GM12878 (cell line): Measurements from ENCODE around the gene CYP2S1. TPM values are rescaled to one million over a fixed set of nuclear protein-coding genes. Genes with fewer than 3 reads are reported as not detected.

Source experiments
- ATAC-seq: fragments of 200-7000 bp; cut with Tn5 transposase; 3 replicates; pipeline ENCODE4 v1.9.1; 2020; ENCODE audit warnings: mild to moderate bottlenecking, moderate library complexity
- BruUV-seq: library from RNA; stranded (reverse); fragments of 400-500 nt; replicated peaks from 2 replicates; lab custom pipeline; 2021; lab: Mats Ljungman, UMichigan
- CTCF ChIA-PET: fragments of 300-600 bp; sonication (Branson Sonifier 250); formaldehyde crosslinking; extraction: SDS; loops from one replicate; lab custom pipeline; 2021; ENCODE audit warnings: inconsistent platforms; lab: Yijun Ruan, JAX
- POLR2A ChIA-PET: fragments of 350-600 bp; formaldehyde crosslinking; extraction: SDS; loops from one replicate; lab custom pipeline; 2021; ENCODE audit warnings: inconsistent platforms; lab: Charles Lee
- RAD21 ChIA-PET: fragments of 300-600 bp; sonication (Branson Sonifier 250); formaldehyde crosslinking; loops from one replicate; lab custom pipeline; 2023; ENCODE audit warnings: antibody characterized with exemption; ENCODE audit not compliant: unreplicated experiment; lab: Charles Lee
- SMC1A ChIA-PET: fragments of 300-600 bp; sonication (Branson Sonifier 250); formaldehyde crosslinking; loops from one replicate; lab custom pipeline; 2023; ENCODE audit not compliant: unreplicated experiment, uncharacterized antibody; lab: Charles Lee
- DNase-seq: peaks from one replicate; pipeline ENCODE4 v3.0.0-alpha.2; 2011; ENCODE audit warnings: low read depth, low spot score
- FAIRE-seq: peaks from 3 replicates; lab custom pipeline; 2011; peaks lifted over from hg19 to GRCh38; lab: Jason Lieb, UNC
- H2AFZ ChIP-seq: 2 replicates; pipeline ENCODE4 v1.6.0; 2011; ENCODE audit warnings: low read depth, low read length, control low read depth; ENCODE audit not compliant: control insufficient read depth
- H3K27ac ChIP-seq: 2 replicates; pipeline ENCODE4 v1.5.1; 2011; ENCODE audit warnings: control low read depth; ENCODE audit not compliant: control insufficient read depth, insufficient read depth
- H3K27me3 ChIP-seq, 2 experiments: replicated peaks in 1 of 2; 2 replicates each; pipeline versions ENCODE4 v1.6.0 to v1.6.1; 2011; ENCODE audit warnings: low read length in 1 of 2; ENCODE audit not compliant: control insufficient read depth in 2 of 2, insufficient read depth in 2 of 2
- H3K36me3 ChIP-seq, 2 experiments: 2 replicates each; pipeline ENCODE4 v1.5.1; 2011; ENCODE audit warnings: low read length in 1 of 2; ENCODE audit not compliant: control insufficient read depth in 2 of 2, insufficient read depth in 2 of 2
- H3K4me1 ChIP-seq: 2 replicates; pipeline ENCODE4 v1.6.1; 2011; ENCODE audit warnings: mild to moderate bottlenecking, low read length, moderate library complexity, mixed read lengths; ENCODE audit not compliant: control insufficient read depth, insufficient read depth
- H3K4me2 ChIP-seq: 2 replicates; pipeline ENCODE4 v1.6.0; 2011; ENCODE audit warnings: control low read depth; ENCODE audit not compliant: control insufficient read depth, insufficient read depth
- H3K4me3 ChIP-seq: fragments of 200-600 bp; sonication (generic); 2 replicates; pipeline ENCODE4 v1.5.1; 2016
- H3K79me2 ChIP-seq: 2 replicates; pipeline ENCODE4 v1.6.0; 2011; ENCODE audit warnings: low read length; ENCODE audit not compliant: control insufficient read depth, insufficient read depth
- H3K9ac ChIP-seq: 2 replicates; pipeline ENCODE4 v1.8.0; 2011; ENCODE audit warnings: low read length, control low read depth, mixed read lengths; ENCODE audit not compliant: control insufficient read depth, insufficient read depth
- H3K9me3 ChIP-seq: replicated peaks from 3 replicates; pipeline ENCODE4 v1.5.1; 2011; ENCODE audit warnings: mild to moderate bottlenecking, low read length; ENCODE audit not compliant: control insufficient read depth, insufficient read depth
- H4K20me1 ChIP-seq: 2 replicates; pipeline ENCODE4 v1.6.0; 2011; ENCODE audit not compliant: control insufficient read depth, insufficient read depth
- BCL11A ChIP-seq: IDR thresholded peaks from 2 replicates; pipeline ENCODE4 v1.6.1; 2011; ENCODE audit warnings: low read depth, low read length
- BRCA1 ChIP-seq: IDR thresholded peaks from 2 replicates; pipeline ENCODE4 v1.6.1; 2011; ENCODE audit warnings: low read depth, low read length, improper control_type of control experiment
- CHD2 ChIP-seq: IDR thresholded peaks from 2 replicates; pipeline ENCODE4 v1.6.1; 2011; ENCODE audit warnings: low read depth, low read length, improper control_type of control experiment, borderline replicate concordance
- HDGF ChIP-seq: fragments of 450-650 bp; IDR thresholded peaks from 2 replicates; pipeline ENCODE4 v1.6.1; 2016; ENCODE audit warnings: antibody characterized with exemption
- MEF2A ChIP-seq: IDR thresholded peaks from 2 replicates; pipeline ENCODE4 v1.6.1; 2011; ENCODE audit warnings: low read depth, mild to moderate bottlenecking, low read length, moderate library complexity; ENCODE audit not compliant: insufficient read depth
- MTA2 ChIP-seq: fragments of 450-650 bp; IDR thresholded peaks from 2 replicates; pipeline ENCODE4 v1.6.1; 2016; ENCODE audit warnings: low read depth, mild to moderate bottlenecking, moderate library complexity
- NFYA ChIP-seq: IDR thresholded peaks from 2 replicates; pipeline ENCODE4 v1.6.1; 2011; ENCODE audit warnings: low read depth, mild to moderate bottlenecking, low read length, improper control_type of control experiment, borderline replicate concordance
- NR2C1 ChIP-seq: fragments of 450-650 bp; IDR thresholded peaks from 2 replicates; pipeline ENCODE4 v1.6.1; 2017; ENCODE audit warnings: antibody characterized with exemption, mild to moderate bottlenecking, moderate library complexity
- SREBF1 ChIP-seq: IDR thresholded peaks from 2 replicates; pipeline ENCODE4 v1.6.1; 2012; ENCODE audit warnings: mild to moderate bottlenecking, low read length
- SUPT20H ChIP-seq: IDR thresholded peaks from 2 replicates; pipeline ENCODE4 v1.6.1; 2011; ENCODE audit warnings: low read depth, mild to moderate bottlenecking, low read length, moderate library complexity, borderline replicate concordance; ENCODE audit not compliant: control insufficient read depth
- SUZ12 ChIP-seq: fragments of 200-600 bp; sonication (generic); IDR thresholded peaks from one replicate; pipeline ENCODE4 v1.6.1; 2018; ENCODE audit warnings: antibody characterized with exemption, mild to moderate bottlenecking; ENCODE audit not compliant: unreplicated experiment
- ZNF622 ChIP-seq: fragments of 450-650 bp; IDR thresholded peaks from 2 replicates; pipeline ENCODE4 v1.6.1; 2017; ENCODE audit warnings: mild to moderate bottlenecking, inconsistent platforms
- WGBS: methylation state at CpG from one replicate; pipeline ENCODE4 v1.1.6; 2016; ENCODE audit warnings: low lambda C conversion rate; ENCODE audit not compliant: insufficient replicate concordance, insufficient coverage; ENCODE audit errors: missing lambda C conversion rate; 5-methylcytosine and 5-hydroxymethylcytosine counted together
- in situ Hi-C: fragments of 300-500 bp; cut with MboI; formaldehyde crosslinking; loops from 9 replicates; pipeline ENCODE4 v1.14.3; 2018; ENCODE audit warnings: mixed read lengths
- intact Hi-C: fragments of 100-400 bp; cut with micrococcal nuclease; formaldehyde crosslinking; loops from one replicate; pipeline ENCODE4 v1.14.2; 2022; ENCODE audit not compliant: unreplicated experiment
- polyA plus RNA-seq, 11 experiments: library from polyadenylated mRNA; depleted of rRNA in 4 of 11; unstranded in 6 of 11; stranded (reverse) in 5 of 11; fragments of >200 nt; fragmentation: Nextera tagmentation in 4 of 11; fragmentation: Illumina TruSeq in 1 of 11; extraction: Ambion mirVana in 4 of 11; extraction: Trizol in 1 of 11; gene quantifications; 1 replicate in 1 of 11; 2 replicates in 10 of 11; pipeline versions ENCODE4 v1.2.1 to v1.2.3, GENCODE V29; 2011 to 2016; ENCODE audit warnings: inconsistent platforms in 2 of 11, missing spikeins in 2 of 11, low read depth in 1 of 11
- total RNA-seq, 4 experiments: library from RNA; depleted of rRNA in 3 of 4; stranded (reverse); fragments of >200 nt in 3 of 4; fragmentation: Illumina TruSeq in 1 of 4; extraction: Trizol in 1 of 4; gene quantifications; 2 replicates each; pipeline versions ENCODE4 v1.2.1 to v1.2.3, GENCODE V29; 2013 to 2021

CYP2S1 gene
- total and polyA plus RNA-seq, 10 of the 15 experiments (the other 5 are each of a cell fraction or from before 2014, with no cell fraction given), result 0.03 to 0.28 (median 0.12) TPM; not detected in 2

GRCh38 chr19:41224632-41225031, 31.6 kb downstream of the CYP2S1 start:
- FAIRE-seq (no peak), DNase-seq (no peak), ATAC-seq (no peak)
- H3K9ac ChIP-seq, result no peak overlapping the region
- H3K27ac ChIP-seq, result no peak overlapping the region
- H3K4me1 ChIP-seq, result no peaks in the 10 kb centered on the region
- ChIA-PET CTCF (interaction anchor here (1.2 kb wide), 1 partner anchor 38 kb away, joined by 5 read pairs; no protein-coding TSS in a partner anchor), RAD21 (no interaction called here), SMC1A (interaction anchor here (0.5 kb wide), 1 partner anchor 468 kb away, joined by 3 read pairs; no protein-coding TSS in a partner anchor), POLR2A (no interaction called here)
- H3K27me3 ChIP-seq, result peaks cover 0 to 5% of the 10 kb centered on the region in 2 experiments; a peak in 2 of 4 replicates
- no peaks in the 10 kb centered on the region for H3K36me3 ChIP-seq
- no peaks in the 10 kb centered on the region for H4K20me1 ChIP-seq
- no peaks in the 10 kb centered on the region for H3K9me3 ChIP-seq
- H3K79me2 ChIP-seq, result no peaks in the 10 kb centered on the region
- 56% methylated on average over 7 of the region's 7 CpGs for WGBS
- H3K4me2 ChIP-seq, result no peak overlapping the region
- BruUV-seq, result no TSS peak
- H3K4me3 ChIP-seq, result no peak overlapping the region
- in situ Hi-C loops, result no loop called here
- intact Hi-C loops, result no loop called here
- TF ChIP-seq MTA2 (no peak), SUZ12 (no peak), ZNF622 (no peak), NFYA (no peak), BCL11A (no peak), SREBF1 (no peak), MEF2A (no peak), SUPT20H (no peak), CHD2 (no peak), NR2C1 (no peak), HDGF (no peak), BRCA1 (no peak)
- no peak overlapping the region for H2AFZ ChIP-seq
